Stomach (tissue), 9 donors: ENCODE measurements around the gene ATL1. TPM values are rescaled to one million over a fixed set of nuclear protein-coding genes. Genes with fewer than 3 reads are reported as not detected.
A peak's percentile ranks its signal among the peaks of the same experiment; 100 is the strongest.

Source experiments
- DNase-seq, 2 donors: peaks; one replicate each; pipeline versions ENCODE4 v3.0.0 to v3.0.0-alpha.2; 2013 to 2019
- H3K27ac ChIP-seq, 5 donors: fragments of 200-600 bp in 4 of 5; sonication (generic) in 4 of 5; one replicate each; pipeline ENCODE4 v1.5.1; 2013 to 2019; ENCODE audit warnings: mild to moderate bottlenecking in 1 of 5, moderate library complexity in 1 of 5
- H3K27me3 ChIP-seq, 3 donors: fragments of 200-600 bp; sonication (generic); one replicate each; pipeline ENCODE4 v1.5.1; 2017 to 2019; ENCODE audit warnings: mixed run types in 1 of 3
- H3K36me3 ChIP-seq, 4 donors: fragments of 200-600 bp; sonication (generic); 1 replicate in 3 of 4; 2 replicates in 1 of 4; pipeline ENCODE4 v1.5.1; 2016 to 2019
- H3K4me1 ChIP-seq, 4 donors: fragments of 200-600 bp; sonication (generic); one replicate each; pipeline ENCODE4 v1.5.1; 2016 to 2019
- H3K4me3 ChIP-seq, 4 donors: fragments of 200-600 bp; sonication (generic) in 3 of 4; one replicate each; pipeline ENCODE4 v1.5.1; 2016 to 2019; ENCODE audit warnings: mild to moderate bottlenecking in 1 of 4
- H3K9me3 ChIP-seq, 4 donors: fragments of 200-600 bp; sonication (generic); one replicate each; pipeline ENCODE4 v1.5.1; 2016 to 2019
- EP300 ChIP-seq: sonication (generic); formaldehyde crosslinking; IDR thresholded peaks from one replicate; pipeline ENCODE4 v1.6.1; 2017; ENCODE audit warnings: antibody characterized with exemption
- POLR2A ChIP-seq, 4 donors: fragments of 450-650 bp; IDR thresholded peaks; one replicate each; pipeline ENCODE4 v1.6.1; 2016; ENCODE audit warnings: antibody characterized with exemption in 4 of 4, control low read depth in 2 of 4, mild to moderate bottlenecking in 1 of 4, moderate library complexity in 1 of 4
- POLR2AphosphoS5 ChIP-seq, 3 donors: sonication (generic); formaldehyde crosslinking; IDR thresholded peaks; one replicate each; pipeline ENCODE4 v1.6.1; 2016; ENCODE audit warnings: antibody characterized with exemption in 3 of 3
- WGBS, 5 donors: extraction: QIAGEN DNeasy Blood & Tissue Kit in 3 of 5; methylation state at CpG; one replicate each; pipeline versions ENCODE4 v1.1.5 to v1.1.7; 2013 to 2018; 5-methylcytosine and 5-hydroxymethylcytosine counted together
- intact Hi-C: fragments of 100-400 bp; cut with DNase I; formaldehyde crosslinking; loops from one replicate; pipeline ENCODE4 v1.15.1; 2023; ENCODE audit warnings: low total_unique reads
- polyA plus RNA-seq, 3 donors: library from polyadenylated mRNA; stranded (reverse); fragments of 200-250 nt; gene quantifications; one replicate each; pipeline ENCODE4 v1.2.3, GENCODE V29; 2013
- total RNA-seq, 5 donors: library from RNA; depleted of rRNA; stranded (reverse); fragments of >200 nt; gene quantifications; one replicate each; pipeline versions ENCODE4 v1.1.0 to v1.2.3, GENCODE V29; 2014 to 2016
- TF ChIP-seq, protein P1 (sequence below), 7 experiments: fragments of 450-650 bp in 4 of 7; fragments of 200-600 bp in 3 of 7; sonication (generic) in 3 of 7; IDR thresholded peaks; one replicate each; pipeline ENCODE4 v1.5.1; 2016 to 2019; ENCODE audit warnings: antibody characterized with exemption in 7 of 7, control low read depth in 2 of 7, mild to moderate bottlenecking in 1 of 7
- donor health status: healthy with polysubstance abuse.
- donor health status: Bipolar disorder and iron deficiency.
- donor health status: healthy.

ATL1 gene
- total and polyA plus RNA-seq, 8 donors, result 0.58 to 10.1 (median 2.2) TPM

DNA sequence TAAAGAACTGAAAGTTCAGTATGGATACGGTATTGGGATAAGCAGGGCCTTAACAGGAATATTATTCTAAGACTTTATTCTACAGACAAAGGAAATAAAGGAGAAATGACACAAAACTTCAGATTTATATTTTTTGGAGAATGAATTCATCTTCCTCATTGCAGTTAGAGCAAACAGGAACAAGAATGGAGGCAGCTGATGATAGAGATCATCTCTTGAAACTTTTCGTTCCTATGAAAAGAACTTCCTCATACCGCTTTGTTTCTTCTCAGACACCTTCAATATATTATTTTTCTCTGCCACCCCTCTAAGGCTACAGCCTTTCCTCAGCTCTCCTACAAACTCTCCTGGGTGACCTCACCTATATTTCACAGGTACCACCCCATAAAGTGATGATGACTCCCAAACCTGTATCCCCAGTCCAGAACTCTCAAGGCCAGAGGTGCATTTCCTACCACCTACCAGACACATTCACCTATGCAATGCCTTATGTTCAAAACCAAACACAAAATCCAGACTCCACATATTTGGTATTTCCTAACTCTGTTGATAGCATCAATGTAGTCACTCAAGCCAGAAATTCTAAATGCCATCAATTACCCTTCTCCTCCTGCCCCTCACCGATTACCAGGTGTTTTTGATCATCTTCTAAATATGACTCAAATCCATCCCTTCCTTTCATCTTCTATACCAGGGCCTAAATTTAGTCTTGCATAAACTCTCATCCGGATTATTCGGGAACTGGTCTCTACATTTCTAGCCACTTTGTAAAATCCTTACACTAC, 35.0 kb upstream of the ATL1 start:
- no peak for DNase-seq
- peak overlapping the region in 1 of 5 donors; percentile 44 for H3K27ac ChIP-seq
- TF ChIP-seq EP300 (no peak), POLR2AphosphoS5 (IDR thresholded peaks at IDR 0.05) (no peak)
- TF ChIP-seq, protein P1, sequence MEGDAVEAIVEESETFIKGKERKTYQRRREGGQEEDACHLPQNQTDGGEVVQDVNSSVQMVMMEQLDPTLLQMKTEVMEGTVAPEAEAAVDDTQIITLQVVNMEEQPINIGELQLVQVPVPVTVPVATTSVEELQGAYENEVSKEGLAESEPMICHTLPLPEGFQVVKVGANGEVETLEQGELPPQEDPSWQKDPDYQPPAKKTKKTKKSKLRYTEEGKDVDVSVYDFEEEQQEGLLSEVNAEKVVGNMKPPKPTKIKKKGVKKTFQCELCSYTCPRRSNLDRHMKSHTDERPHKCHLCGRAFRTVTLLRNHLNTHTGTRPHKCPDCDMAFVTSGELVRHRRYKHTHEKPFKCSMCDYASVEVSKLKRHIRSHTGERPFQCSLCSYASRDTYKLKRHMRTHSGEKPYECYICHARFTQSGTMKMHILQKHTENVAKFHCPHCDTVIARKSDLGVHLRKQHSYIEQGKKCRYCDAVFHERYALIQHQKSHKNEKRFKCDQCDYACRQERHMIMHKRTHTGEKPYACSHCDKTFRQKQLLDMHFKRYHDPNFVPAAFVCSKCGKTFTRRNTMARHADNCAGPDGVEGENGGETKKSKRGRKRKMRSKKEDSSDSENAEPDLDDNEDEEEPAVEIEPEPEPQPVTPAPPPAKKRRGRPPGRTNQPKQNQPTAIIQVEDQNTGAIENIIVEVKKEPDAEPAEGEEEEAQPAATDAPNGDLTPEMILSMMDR (IDR thresholded peaks at IDR 0.05), result no peak
- H3K4me1 ChIP-seq, result peaks cover 12 to 95% (median 51%) of the 10 kb centered on the region in 4 donors
- no peaks in the 10 kb centered on the region for H3K27me3 ChIP-seq
- H3K36me3 ChIP-seq, result peaks cover 0 to 3% (median 0%) of the 10 kb centered on the region in 4 donors
- H3K4me3 ChIP-seq, result no peak overlapping the region
- intact Hi-C loops, result no loop called here
- H3K9me3 ChIP-seq, result no peaks in the 10 kb centered on the region
- 83 to 93% (median 89%) methylated on average over 6 of the region's 6 CpGs for WGBS, 5 donors

DNA sequence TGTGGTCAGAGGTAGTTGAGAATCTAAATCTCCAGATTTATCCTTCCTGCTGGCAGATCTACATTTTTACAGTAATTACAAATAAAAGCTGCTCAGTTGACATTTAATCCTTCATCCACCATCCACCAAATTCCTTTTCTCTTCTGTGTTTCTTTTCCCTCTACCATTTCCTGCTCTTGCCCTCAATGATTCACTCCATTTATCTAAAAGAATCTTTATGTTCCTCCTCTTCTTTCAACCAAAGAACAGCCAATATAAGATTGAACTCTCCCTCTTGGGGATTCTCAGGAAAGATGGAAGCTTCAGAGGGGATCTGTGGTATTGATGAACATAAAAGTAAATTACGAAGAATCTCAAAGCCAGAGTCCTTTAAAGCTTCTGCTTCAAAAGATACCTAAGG, 31.9 kb upstream of the ATL1 start:
- Histone ChIP-seq H3K9me3 (no peaks in the 10 kb centered on the region), H3K27me3 (no peaks in the 10 kb centered on the region), H3K36me3 (peaks cover 0 to 3% (median 0%) of the 10 kb centered on the region in 4 donors), H3K4me1 (peaks cover 14 to 83% (median 49%) of the 10 kb centered on the region in 4 donors), H3K4me3 (no peak overlapping the region), H3K27ac (no peak overlapping the region)
- TF ChIP-seq EP300 (no peak), POLR2AphosphoS5 (IDR thresholded peaks at IDR 0.05) (no peak), POLR2A (IDR thresholded peaks at IDR 0.05) (no peak)
- TF ChIP-seq, protein P1 (IDR thresholded peaks at IDR 0.05), result no peak
- WGBS, 5 donors, result 80 to 100% (median 97%) methylated on average over 1 of the region's 1 CpG
- no peak for DNase-seq
- intact Hi-C loops, result no loop called here

DNA sequence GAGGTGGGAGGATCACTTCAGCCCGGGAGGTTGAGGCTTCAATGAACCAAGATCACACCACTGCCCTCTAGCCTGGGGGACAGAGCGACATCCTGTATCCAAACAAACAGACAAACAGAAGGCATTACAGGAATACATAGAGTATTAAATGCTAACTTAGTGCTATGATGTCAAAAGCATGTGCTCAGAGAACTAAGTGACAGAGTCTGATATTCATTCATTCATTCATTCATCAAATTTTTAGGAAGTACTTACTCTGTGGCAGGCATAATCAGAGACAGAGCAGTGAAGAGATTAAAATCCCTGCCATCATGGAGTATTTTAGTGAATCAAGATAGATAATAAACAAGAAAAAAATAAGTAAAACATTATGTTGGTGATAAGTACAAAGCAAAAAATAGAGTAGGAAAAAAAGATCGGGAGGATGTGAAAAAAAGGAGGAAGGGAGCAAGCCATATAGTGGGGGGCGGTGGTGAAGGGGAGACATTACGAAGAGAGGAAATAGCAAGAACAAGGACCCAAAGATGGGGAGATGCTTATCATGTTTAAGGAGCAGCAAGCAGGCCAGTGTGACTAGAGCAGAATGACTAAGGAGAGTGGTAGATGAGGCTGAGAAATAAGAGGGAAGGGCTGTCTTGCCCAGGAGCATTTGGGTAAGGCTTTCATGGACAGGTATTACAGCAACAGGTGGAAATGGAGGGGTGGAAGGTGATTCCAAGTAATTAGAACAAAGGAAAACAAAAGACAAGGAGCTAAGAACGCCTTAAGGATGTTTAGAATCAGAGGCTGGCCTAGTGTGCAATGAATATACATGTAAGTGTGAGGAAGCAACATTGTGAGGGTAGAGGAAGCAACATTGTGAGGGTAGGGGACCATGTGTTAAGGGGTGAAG, 30.4 kb upstream of the ATL1 start:
- Histone ChIP-seq H3K27ac (peak overlapping the region in 1 of 5 donors; percentile 39), H3K36me3 (peaks cover 0 to 3% (median 0%) of the 10 kb centered on the region in 4 donors), H3K27me3 (no peaks in the 10 kb centered on the region), H3K4me1 (peaks cover 17 to 76% (median 49%) of the 10 kb centered on the region in 4 donors), H3K9me3 (no peaks in the 10 kb centered on the region), H3K4me3 (peak overlapping the region in 1 of 4 donors; percentile 78)
- intact Hi-C loops, result loop anchor here (5.0 kb wide), 1 partner anchor 217 kb away; the partner anchor contains the start of genes DMAC2L and L2HGDH
- WGBS, 5 donors, result 54 to 71% (median 64%) methylated on average over 6 of the region's 6 CpGs
- TF ChIP-seq POLR2A (IDR thresholded peaks at IDR 0.05) (no peak), EP300 (no peak), POLR2AphosphoS5 (IDR thresholded peaks at IDR 0.05) (no peak)
- TF ChIP-seq, protein P1 (IDR thresholded peaks at IDR 0.05), result no peak
- no peak for DNase-seq

DNA sequence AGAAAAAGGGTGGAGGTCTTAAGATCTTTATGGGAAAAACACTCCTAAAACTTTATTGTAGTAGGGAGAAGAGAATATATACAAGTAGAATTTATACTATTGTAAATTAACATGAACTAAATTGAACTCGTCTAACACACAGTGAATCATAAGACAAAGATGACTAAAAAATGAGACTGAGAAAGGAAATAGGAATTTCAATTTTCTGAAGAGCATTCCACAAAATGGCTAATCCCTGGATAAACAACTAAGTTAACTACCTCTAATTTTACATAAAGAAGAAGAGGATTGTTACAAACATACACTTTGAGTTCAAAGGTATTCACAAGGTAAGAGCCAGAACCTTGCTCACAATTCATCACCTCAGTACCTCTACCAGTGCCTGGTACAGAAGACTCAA, 29.6 kb upstream of the ATL1 start:
- DNase-seq, result no peak
- Histone ChIP-seq H3K36me3 (peaks cover 0 to 3% (median 0%) of the 10 kb centered on the region in 4 donors), H3K9me3 (no peaks in the 10 kb centered on the region), H3K4me1 (peaks cover 15 to 68% (median 45%) of the 10 kb centered on the region in 4 donors), H3K4me3 (peak overlapping the region in 3 of 4 donors; percentile 78 to 89 (median 84)), H3K27me3 (no peaks in the 10 kb centered on the region), H3K27ac (peak overlapping the region in 3 of 5 donors; percentile 5 to 98 (median 97))
- 14 to 33% (median 21%) methylated on average over 1 of the region's 1 CpG for WGBS, 5 donors
- intact Hi-C loops, result loop anchor here (5.0 kb wide), 1 partner anchor 218 kb away; the partner anchor contains the start of genes DMAC2L and L2HGDH
- TF ChIP-seq POLR2A (IDR thresholded peaks at IDR 0.05) (no peak), EP300 (no peak)
